ENCODE results near the gene CRYBG3. TPM values are rescaled to one million over a fixed set of nuclear protein-coding genes. Genes with fewer than 3 reads are reported as not detected.
A peak's percentile ranks its signal among the peaks of the same experiment; 100 is the strongest.
"Not testable (repeated sequence)": the region's sequence is repeated elsewhere in the genome, so short reads cannot be mapped to it uniquely, and the experiment has no call there.

The CRYBG3 gene
- total RNA-seq, 1 experiment from 2014 or later: 5.9 TPM

- Histone ChIP-seq H2AK5ac (ENCODE audit: insufficient read length, low read length) (no peak overlapping the region), H4K20me1 (ENCODE audit: control insufficient read depth, insufficient read depth, insufficient read length) (no peaks in the 10 kb centered on the region), H2AFZ (ENCODE audit: low read length) (no peak overlapping the region), H2BK20ac (ENCODE audit: low read depth, low read length, poor library complexity, severe bottlenecking) (no peak overlapping the region), H3T11ph (ENCODE audit: low read length) (no peak overlapping the region), H3K23ac (ENCODE audit: insufficient read length, low read depth, low read length) (no peak overlapping the region), H4K5ac (ENCODE audit: insufficient read length, low read depth, low read length) (no peak overlapping the region), H4K8ac (replicated peaks; ENCODE audit: insufficient read length, low read depth, low read length) (no peak overlapping the region), H3K4me1 (ENCODE audit: insufficient read depth, low read length) (no peaks in the 10 kb centered on the region), H3K56ac (ENCODE audit: insufficient read length, low read depth, low read length) (no peak overlapping the region), H2BK5ac (ENCODE audit: insufficient read length, low read length) (no peak overlapping the region), H3K27me3 (ENCODE audit: insufficient read depth, low read length) (no peaks in the 10 kb centered on the region), H3K14ac (ENCODE audit: insufficient read depth, low read length) (no peak overlapping the region), H2BK120ac (ENCODE audit: low read depth, low read length, poor library complexity, severe bottlenecking) (no peak overlapping the region), H3K79me1 (ENCODE audit: insufficient read depth, low read depth, low read length, poor library complexity, severe bottlenecking) (peaks cover 2% of the 10 kb centered on the region), H3K9me3 (ENCODE audit: control insufficient read depth, low read depth, low read length) (no peaks in the 10 kb centered on the region), H3K9ac (ENCODE audit: extremely low read depth, insufficient read length, low read length) (no peak overlapping the region), H2BK12ac (ENCODE audit: insufficient read length, low read depth, low read length) (no peak overlapping the region), H3K4ac (ENCODE audit: low read depth, low read length) (no peak overlapping the region), H3K79me2 (ENCODE audit: insufficient read depth, low read length) (no peaks in the 10 kb centered on the region), H3K4me2 (ENCODE audit: insufficient read depth, insufficient read length, low read length) (no peak overlapping the region), H3K23me2 (ENCODE audit: insufficient read length, low read depth, low read length, poor library complexity, severe bottlenecking) (no peaks in the 10 kb centered on the region), H4K91ac (ENCODE audit: insufficient read length, low read depth, low read length) (no peak overlapping the region), H3K27ac (ENCODE audit: insufficient read length, low read depth, low read length) (no peak overlapping the region), H3K18ac (ENCODE audit: insufficient read length, low read depth, low read length) (no peak overlapping the region), H2BK15ac (ENCODE audit: low read depth, low read length) (no peak overlapping the region)
- H3K27me3 Mint-ChIP-seq (ENCODE audit: low read depth): no peaks in the 10 kb centered on the region
- DNase-seq: no peak
- WGBS (ENCODE audit: extremely low coverage, insufficient read length, low lambda C conversion rate): no CpG with 5 or more reads among the region's 1 CpG
- TF ChIP-seq CTCF (conservative IDR thresholded peaks at IDR 0.05): no peak
- H3K4me3 Mint-ChIP-seq: no peak overlapping the region
- H3K27ac Mint-ChIP-seq: peak overlapping the region in 1 of 3 experiments; percentile 52; a peak in 2 of 7 replicates
- peaks cover 0 to 3% of the 10 kb centered on the region in 2 experiments; a peak in 2 of 5 replicates for H3K9me3 Mint-ChIP-seq
- H3K4me1 Mint-ChIP-seq: no peaks in the 10 kb centered on the region
- peaks cover 0 to 5% (median 0%) of the 10 kb centered on the region in 3 experiments; a peak in 2 of 7 replicates for H3K36me3 Mint-ChIP-seq (ENCODE audit: insufficient read depth in 1 of 3, low read depth in 3 of 3)
These were observed 9.3 kb downstream of the CRYBG3 start for GRCh38 chr3:97831140-97831539.

- H3T11ph ChIP-seq (ENCODE audit: low read length); H4K8ac ChIP-seq (replicated peaks; ENCODE audit: insufficient read length, low read depth, low read length); H3K23ac ChIP-seq (ENCODE audit: insufficient read length, low read depth, low read length); H3K4me3 Mint-ChIP-seq; H3K9me3 Mint-ChIP-seq; H3K56ac ChIP-seq (ENCODE audit: insufficient read length, low read depth, low read length); H3K27ac ChIP-seq (ENCODE audit: insufficient read length, low read depth, low read length); H3K79me2 ChIP-seq (ENCODE audit: insufficient read depth, low read length); H2BK12ac ChIP-seq (ENCODE audit: insufficient read length, low read depth, low read length); H3K4ac ChIP-seq (ENCODE audit: low read depth, low read length); H3K4me1 ChIP-seq (ENCODE audit: insufficient read depth, low read length); H4K20me1 ChIP-seq (ENCODE audit: control insufficient read depth, insufficient read depth, insufficient read length); H2AFZ ChIP-seq (ENCODE audit: low read length); H3K14ac ChIP-seq (ENCODE audit: insufficient read depth, low read length); H2AK5ac ChIP-seq (ENCODE audit: insufficient read length, low read length); H2BK20ac ChIP-seq (ENCODE audit: low read depth, low read length, poor library complexity, severe bottlenecking); H3K27me3 ChIP-seq (ENCODE audit: insufficient read depth, low read length); H3K23me2 ChIP-seq (ENCODE audit: insufficient read length, low read depth, low read length, poor library complexity, severe bottlenecking); H3K18ac ChIP-seq (ENCODE audit: insufficient read length, low read depth, low read length); H3K4me2 ChIP-seq (ENCODE audit: insufficient read depth, insufficient read length, low read length); H3K36me3 Mint-ChIP-seq (ENCODE audit: insufficient read depth in 1 of 3, low read depth in 3 of 3); DNase-seq; H2BK15ac ChIP-seq (ENCODE audit: low read depth, low read length); H4K5ac ChIP-seq (ENCODE audit: insufficient read length, low read depth, low read length); H3K27me3 Mint-ChIP-seq (ENCODE audit: low read depth); H2BK120ac ChIP-seq (ENCODE audit: low read depth, low read length, poor library complexity, severe bottlenecking); H3K9ac ChIP-seq (ENCODE audit: extremely low read depth, insufficient read length, low read length); H3K4me1 Mint-ChIP-seq; H3K27ac Mint-ChIP-seq; H3K79me1 ChIP-seq (ENCODE audit: insufficient read depth, low read depth, low read length, poor library complexity, severe bottlenecking); H2BK5ac ChIP-seq (ENCODE audit: insufficient read length, low read length); H3K9me3 ChIP-seq (ENCODE audit: control insufficient read depth, low read depth, low read length); H4K91ac ChIP-seq (ENCODE audit: insufficient read length, low read depth, low read length): not testable (repeated sequence)
- no CpG with 5 or more reads among the region's 4 CpGs for WGBS (ENCODE audit: extremely low coverage, insufficient read length, low lambda C conversion rate)
These were observed 11.4 kb downstream of the CRYBG3 start for GRCh38 chr3:97833184-97833583.

Data from H9 (cell line).